Measurements from ENCODE around the gene PHKG1. TPM values are rescaled to one million over a fixed set of nuclear protein-coding genes. Genes with fewer than 3 reads are reported as not detected.
A peak's percentile ranks its signal among the peaks of the same experiment; 100 is the strongest.

PHKG1 gene
- total RNA-seq, 1 donor from 2014 or later = 21.4 TPM

GRCh38 chr7:56063500-56063881 lies 29.3 kb downstream of the PHKG1 start:
- intact Hi-C loops (cut with micrococcal nuclease) = no loop called here
- no peaks in the 10 kb centered on the region for H3K9me3 ChIP-seq (replicated peaks)
- no peaks in the 10 kb centered on the region for H3K27me3 ChIP-seq (ENCODE audit: low read depth)
- peaks cover 52% of the 10 kb centered on the region for H3K36me3 ChIP-seq
- H3K4me1 ChIP-seq = peaks cover 32% of the 10 kb centered on the region
- DNase-seq = no peak
- peak overlapping the region; percentile 95 for H3K27ac ChIP-seq (replicated peaks)
- TF ChIP-seq CTCF (IDR thresholded peaks at IDR 0.05; ENCODE audit: borderline replicate concordance) = no peak
- peak overlapping the region; percentile 95 for H3K4me3 ChIP-seq

- intact Hi-C loops (cut with micrococcal nuclease) = no loop called here
- no peak overlapping the region for H3K4me3 ChIP-seq
- no peak for DNase-seq
- H3K36me3 ChIP-seq = peaks cover 61% of the 10 kb centered on the region
- H3K4me1 ChIP-seq = peaks cover 32% of the 10 kb centered on the region
- no peaks in the 10 kb centered on the region for H3K27me3 ChIP-seq (ENCODE audit: low read depth)
- no peak for TF ChIP-seq CTCF (IDR thresholded peaks at IDR 0.05; ENCODE audit: borderline replicate concordance)
- H3K27ac ChIP-seq (replicated peaks) = no peak overlapping the region
- H3K9me3 ChIP-seq (replicated peaks) = no peaks in the 10 kb centered on the region
Observed at GRCh38 chr7:56062382-56062781, 30.4 kb downstream of the PHKG1 start.

- intact Hi-C loops (cut with micrococcal nuclease) = no loop called here
- TF ChIP-seq CTCF (IDR thresholded peaks at IDR 0.05; ENCODE audit: borderline replicate concordance) = no peak
- Histone ChIP-seq H3K4me3 (no peak overlapping the region), H3K27ac (replicated peaks) (no peak overlapping the region), H3K27me3 (ENCODE audit: low read depth) (no peaks in the 10 kb centered on the region), H3K4me1 (peaks cover 43% of the 10 kb centered on the region), H3K9me3 (replicated peaks) (no peaks in the 10 kb centered on the region), H3K36me3 (peaks cover 63% of the 10 kb centered on the region)
- DNase-seq = no peak
Observed at GRCh38 chr7:56053993-56054392, 38.8 kb downstream of the PHKG1 start.

- no peak overlapping the region for H3K27ac ChIP-seq (replicated peaks)
- no peak overlapping the region for H3K4me3 ChIP-seq
- no peaks in the 10 kb centered on the region for H3K27me3 ChIP-seq (ENCODE audit: low read depth)
- no peak for DNase-seq
- H3K36me3 ChIP-seq = peaks cover 57% of the 10 kb centered on the region
- H3K4me1 ChIP-seq = peaks cover 49% of the 10 kb centered on the region
- H3K9me3 ChIP-seq (replicated peaks) = no peaks in the 10 kb centered on the region
- TF ChIP-seq CTCF (IDR thresholded peaks at IDR 0.05; ENCODE audit: borderline replicate concordance) = no peak
- intact Hi-C loops (cut with micrococcal nuclease) = no loop called here
Observed at GRCh38 chr7:56053379-56053778, 39.4 kb downstream of the PHKG1 start.

- intact Hi-C loops (cut with micrococcal nuclease) = no loop called here
- no peaks in the 10 kb centered on the region for H3K9me3 ChIP-seq (replicated peaks)
- peaks cover 61% of the 10 kb centered on the region for H3K4me1 ChIP-seq
- TF ChIP-seq CTCF (IDR thresholded peaks at IDR 0.05; ENCODE audit: borderline replicate concordance) = peak; percentile 7
- no peaks in the 10 kb centered on the region for H3K27me3 ChIP-seq (ENCODE audit: low read depth)
- peak; percentile 99 for DNase-seq
- peak within 1 kb of the TSS; percentile 90 for H3K4me3 ChIP-seq
- H3K36me3 ChIP-seq = peaks cover 39% of the 10 kb centered on the region
- peak within 1 kb of the TSS; percentile 93 for H3K27ac ChIP-seq (replicated peaks)
Observed at GRCh38 chr7:56051339-56052191, 41.2 kb downstream of the PHKG1 start, which contains the start of the genes CCT6A and PSPH. CCT6A (plus strand) TSS chr7:56051765; CDS start chr7:56051849, 84 bp downstream. PSPH (minus strand) TSS chr7:56051444; CDS start chr7:56021212, 30,232 bp downstream.
